Transverse colon (tissue), 4 donors: ENCODE measurements around the gene PTH1R. TPM values are rescaled to one million over a fixed set of nuclear protein-coding genes. Genes with fewer than 3 reads are reported as not detected.

Experiments used
- DNase-seq: peaks from one replicate; pipeline ENCODE4 v3.0.0-alpha.2; 2019
- H3K27ac ChIP-seq, 4 donors: fragments of 200-600 bp; sonication (generic); 2 replicates each; pipeline ENCODE4 v1.5.1; 2016 to 2018; ENCODE audit warnings: inconsistent platforms in 4 of 4
- H3K27me3 ChIP-seq: fragments of 200-600 bp; sonication (generic); 2 replicates; pipeline ENCODE4 v1.5.1; 2017; ENCODE audit warnings: inconsistent platforms
- H3K36me3 ChIP-seq, 4 donors: fragments of 200-600 bp; sonication (generic); 2 replicates each; pipeline ENCODE4 v1.5.1; 2017 to 2019; ENCODE audit warnings: inconsistent platforms in 4 of 4
- H3K4me1 ChIP-seq, 4 donors: fragments of 200-600 bp; sonication (generic); 2 replicates each; pipeline ENCODE4 v1.5.1; 2017 to 2020; ENCODE audit warnings: inconsistent platforms in 4 of 4
- H3K4me3 ChIP-seq, 4 donors: fragments of 200-600 bp; sonication (generic); 1 replicate in 1 of 4; 2 replicates in 3 of 4; pipeline versions ENCODE4 v1.5.1 to v1.6.1; 2017 to 2019; ENCODE audit warnings: inconsistent platforms in 4 of 4
- H3K9me3 ChIP-seq, 2 donors: fragments of 200-600 bp; sonication (generic); 2 replicates each; pipeline ENCODE4 v1.5.1; 2017 to 2019; ENCODE audit warnings: inconsistent platforms in 2 of 2
- EP300 ChIP-seq: sonication (generic); formaldehyde crosslinking; IDR thresholded peaks from one replicate; pipeline ENCODE4 v1.6.1; 2017; ENCODE audit warnings: antibody characterized with exemption, low read depth
- POLR2A ChIP-seq: fragments of 450-650 bp; IDR thresholded peaks from one replicate; pipeline ENCODE4 v1.6.1; 2016; ENCODE audit warnings: antibody characterized with exemption, mild to moderate bottlenecking, moderate library complexity
- POLR2AphosphoS5 ChIP-seq, 3 donors: sonication (generic); formaldehyde crosslinking; IDR thresholded peaks; one replicate each; pipeline ENCODE4 v1.6.1; 2016; ENCODE audit warnings: antibody characterized with exemption in 3 of 3
- WGBS, 2 donors: methylation state at CpG; one replicate each; pipeline ENCODE4 v1.1.5; 2018; ENCODE audit warnings: low coverage in 1 of 2; 5-methylcytosine and 5-hydroxymethylcytosine counted together
- in situ Hi-C, 4 donors: fragments of 200-750 bp; cut with MboI; loops; one replicate each; pipeline versions ENCODE4 v1.15.0 to v1.15.1; 2017; ENCODE audit warnings: low sequenced_read_pairs in 3 of 4, low pct_ligation_motif_present in 1 of 4, low pct_unique_long_range_greater_than_20kb in 1 of 4
- intact Hi-C: fragments of 100-400 bp; cut with DNase I; formaldehyde crosslinking; loops from one replicate; pipeline ENCODE4 v1.15.1; 2023; ENCODE audit warnings: low total_unique reads
- total RNA-seq, 4 donors: library from RNA; depleted of rRNA; stranded (reverse); fragments of >200 nt; gene quantifications; one replicate each; pipeline ENCODE4 v1.1.0, GENCODE V29; 2016
- TF ChIP-seq, protein P1 (sequence below), 5 experiments: fragments of 200-600 bp in 3 of 5; fragments of 450-650 bp in 2 of 5; sonication (generic) in 3 of 5; IDR thresholded peaks; 1 replicate in 2 of 5; 2 replicates in 3 of 5; pipeline ENCODE4 v1.5.1; 2016 to 2017; ENCODE audit warnings: antibody characterized with exemption in 5 of 5, inconsistent platforms in 3 of 5, mild to moderate bottlenecking in 2 of 5, moderate library complexity in 1 of 5

Gene PTH1R
- total RNA-seq, 4 donors from 2014 or later, result 0.60 to 2.5 (median 1.4) TPM; not detected in 1

DNA sequence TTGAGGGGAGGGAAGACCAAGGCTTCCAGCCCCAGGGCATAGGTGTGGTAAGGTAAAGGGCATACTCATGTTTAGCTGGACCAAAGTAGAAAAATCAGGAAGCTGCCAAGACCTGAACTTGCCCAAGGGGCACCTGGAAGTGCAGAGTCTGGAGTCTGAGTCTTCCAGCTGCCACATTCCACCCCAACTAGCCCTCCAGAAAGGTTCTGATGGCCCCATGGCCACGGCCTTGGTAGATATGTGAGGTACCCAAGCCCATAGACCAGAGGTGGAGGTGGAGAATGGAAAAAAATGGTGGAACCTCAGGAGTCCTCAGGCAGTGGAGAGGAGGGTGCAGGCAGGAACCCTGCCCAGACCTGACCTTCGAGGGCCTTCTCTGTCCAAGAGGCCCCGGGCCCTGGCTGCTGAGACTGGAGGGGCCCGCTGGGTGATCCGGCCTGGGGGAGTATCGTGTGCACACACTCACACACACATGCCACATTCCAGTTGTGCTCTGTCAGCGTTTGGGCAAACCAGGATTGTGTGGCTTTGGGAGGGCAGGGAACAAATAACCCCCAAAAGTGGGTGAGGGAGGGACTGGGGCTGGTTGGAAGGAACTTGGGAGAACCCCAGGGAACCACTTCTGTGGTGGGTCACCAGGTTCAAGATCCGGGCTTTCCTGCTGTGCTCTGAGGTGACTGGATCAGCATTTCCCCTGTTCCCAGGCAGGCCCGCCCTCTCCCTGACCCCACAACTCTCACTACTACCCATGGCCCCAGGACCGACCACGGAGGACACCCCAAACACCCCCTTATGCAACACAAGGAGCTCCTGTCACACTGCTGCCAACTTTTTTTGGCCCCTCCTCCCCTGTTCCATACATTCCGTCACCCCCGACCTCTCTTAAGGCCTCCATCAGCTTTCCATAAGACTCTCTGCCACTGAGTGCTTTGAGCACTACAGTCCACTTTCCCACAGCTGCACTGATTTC is 25.9 kb upstream of the PTH1R start:
- no peak for TF ChIP-seq POLR2A
- TF ChIP-seq POLR2AphosphoS5 (IDR thresholded peaks at IDR 0.05), result no peak
- WGBS, 2 donors, result 67 to 94% methylated on average over 3 to 13 of the region's 13 CpGs
- Histone ChIP-seq H3K27me3 (no peaks in the 10 kb centered on the region), H3K4me3 (no peak overlapping the region), H3K4me1 (peaks cover 0 to 2% (median 1%) of the 10 kb centered on the region in 4 donors), H3K27ac (no peak overlapping the region), H3K36me3 (no peaks in the 10 kb centered on the region), H3K9me3 (no peaks in the 10 kb centered on the region)
- no peak for DNase-seq
- in situ Hi-C loops, result loop anchor here in 3 of 4 donors (25.0 kb wide), 3 partner anchors 139 to 511 kb away; partner anchors contain the start of genes PRSS50 (in 1 of the 3) and TMIE (in 1 of the 3)
- intact Hi-C loops, result no loop called here

DNA sequence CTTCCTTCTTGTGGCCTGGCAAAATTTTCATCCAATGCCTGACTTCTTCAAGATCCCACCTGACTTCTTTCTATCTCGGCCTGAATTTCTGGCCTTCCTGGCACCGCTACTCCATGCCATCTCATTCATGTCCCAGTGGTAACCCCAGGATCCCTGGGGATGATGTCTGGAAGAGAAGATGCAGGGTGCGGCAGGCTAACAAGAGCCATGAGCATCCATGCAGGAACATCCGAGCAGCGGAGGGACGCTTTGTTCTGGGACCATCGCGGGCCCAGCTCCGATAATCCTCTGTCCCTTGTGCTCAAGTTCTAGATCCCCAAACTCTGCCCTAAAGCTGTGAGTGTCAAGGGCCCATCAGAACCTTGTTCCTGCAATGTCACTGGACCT is 25.2 kb upstream of the PTH1R start:
- TF ChIP-seq POLR2A, result no peak
- TF ChIP-seq POLR2AphosphoS5 (IDR thresholded peaks at IDR 0.05), result no peak
- TF ChIP-seq, protein P1, sequence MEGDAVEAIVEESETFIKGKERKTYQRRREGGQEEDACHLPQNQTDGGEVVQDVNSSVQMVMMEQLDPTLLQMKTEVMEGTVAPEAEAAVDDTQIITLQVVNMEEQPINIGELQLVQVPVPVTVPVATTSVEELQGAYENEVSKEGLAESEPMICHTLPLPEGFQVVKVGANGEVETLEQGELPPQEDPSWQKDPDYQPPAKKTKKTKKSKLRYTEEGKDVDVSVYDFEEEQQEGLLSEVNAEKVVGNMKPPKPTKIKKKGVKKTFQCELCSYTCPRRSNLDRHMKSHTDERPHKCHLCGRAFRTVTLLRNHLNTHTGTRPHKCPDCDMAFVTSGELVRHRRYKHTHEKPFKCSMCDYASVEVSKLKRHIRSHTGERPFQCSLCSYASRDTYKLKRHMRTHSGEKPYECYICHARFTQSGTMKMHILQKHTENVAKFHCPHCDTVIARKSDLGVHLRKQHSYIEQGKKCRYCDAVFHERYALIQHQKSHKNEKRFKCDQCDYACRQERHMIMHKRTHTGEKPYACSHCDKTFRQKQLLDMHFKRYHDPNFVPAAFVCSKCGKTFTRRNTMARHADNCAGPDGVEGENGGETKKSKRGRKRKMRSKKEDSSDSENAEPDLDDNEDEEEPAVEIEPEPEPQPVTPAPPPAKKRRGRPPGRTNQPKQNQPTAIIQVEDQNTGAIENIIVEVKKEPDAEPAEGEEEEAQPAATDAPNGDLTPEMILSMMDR (IDR thresholded peaks at IDR 0.05), result no peak
- no peak for TF ChIP-seq EP300
- intact Hi-C loops, result no loop called here
- Histone ChIP-seq H3K27me3 (no peaks in the 10 kb centered on the region), H3K36me3 (no peaks in the 10 kb centered on the region), H3K9me3 (no peaks in the 10 kb centered on the region), H3K27ac (no peak overlapping the region), H3K4me3 (no peak overlapping the region), H3K4me1 (no peaks in the 10 kb centered on the region)
- in situ Hi-C loops, result loop anchor here in 3 of 4 donors (25.0 kb wide), 3 partner anchors 140 to 510 kb away; partner anchors contain the start of genes PRSS50 (in 1 of the 3) and TMIE (in 1 of the 3)
- WGBS, 2 donors, result 93 to 100% methylated on average over 1 to 9 of the region's 9 CpGs
- no peak for DNase-seq

DNA sequence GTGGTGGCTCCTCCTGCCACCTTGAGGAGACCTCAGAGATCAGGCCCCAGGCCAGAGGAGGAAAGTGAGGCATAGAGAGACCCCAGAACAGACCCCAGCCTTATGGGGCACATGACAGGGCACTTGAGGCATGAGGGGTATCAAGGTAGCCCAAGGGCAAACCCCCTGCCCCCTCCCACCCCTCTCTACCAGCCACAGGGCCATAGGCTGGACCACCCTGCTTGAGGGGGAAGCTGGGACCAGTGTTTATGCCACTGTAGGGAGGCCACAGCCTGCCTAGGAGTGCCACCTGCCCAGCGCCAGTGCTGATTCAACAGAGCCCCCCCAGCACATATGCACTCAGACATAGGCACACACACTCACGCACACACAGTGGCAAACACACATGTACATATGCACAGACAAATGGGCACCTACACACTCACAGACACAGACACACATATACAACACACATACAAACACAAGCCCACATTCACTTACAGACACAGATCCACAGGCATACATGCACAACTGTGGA is 24.6 kb upstream of the PTH1R start:
- TF ChIP-seq POLR2AphosphoS5 (IDR thresholded peaks at IDR 0.05) (no peak), POLR2A (no peak), EP300 (no peak)
- TF ChIP-seq, protein P1 (IDR thresholded peaks at IDR 0.05), result no peak
- intact Hi-C loops, result no loop called here
- in situ Hi-C loops, result loop anchor here in 3 of 4 donors (25.0 kb wide), 3 partner anchors 141 to 509 kb away; partner anchors contain the start of genes PRSS50 (in 1 of the 3) and TMIE (in 1 of the 3)
- Histone ChIP-seq H3K4me1 (no peaks in the 10 kb centered on the region), H3K4me3 (no peak overlapping the region), H3K27ac (no peak overlapping the region), H3K9me3 (no peaks in the 10 kb centered on the region), H3K27me3 (no peaks in the 10 kb centered on the region), H3K36me3 (no peaks in the 10 kb centered on the region)
- no peak for DNase-seq
- WGBS, 2 donors, result 88% methylated on average over 2 of the region's 2 CpGs; no CpG with 5 or more reads in 1 of the 2 donors

DNA sequence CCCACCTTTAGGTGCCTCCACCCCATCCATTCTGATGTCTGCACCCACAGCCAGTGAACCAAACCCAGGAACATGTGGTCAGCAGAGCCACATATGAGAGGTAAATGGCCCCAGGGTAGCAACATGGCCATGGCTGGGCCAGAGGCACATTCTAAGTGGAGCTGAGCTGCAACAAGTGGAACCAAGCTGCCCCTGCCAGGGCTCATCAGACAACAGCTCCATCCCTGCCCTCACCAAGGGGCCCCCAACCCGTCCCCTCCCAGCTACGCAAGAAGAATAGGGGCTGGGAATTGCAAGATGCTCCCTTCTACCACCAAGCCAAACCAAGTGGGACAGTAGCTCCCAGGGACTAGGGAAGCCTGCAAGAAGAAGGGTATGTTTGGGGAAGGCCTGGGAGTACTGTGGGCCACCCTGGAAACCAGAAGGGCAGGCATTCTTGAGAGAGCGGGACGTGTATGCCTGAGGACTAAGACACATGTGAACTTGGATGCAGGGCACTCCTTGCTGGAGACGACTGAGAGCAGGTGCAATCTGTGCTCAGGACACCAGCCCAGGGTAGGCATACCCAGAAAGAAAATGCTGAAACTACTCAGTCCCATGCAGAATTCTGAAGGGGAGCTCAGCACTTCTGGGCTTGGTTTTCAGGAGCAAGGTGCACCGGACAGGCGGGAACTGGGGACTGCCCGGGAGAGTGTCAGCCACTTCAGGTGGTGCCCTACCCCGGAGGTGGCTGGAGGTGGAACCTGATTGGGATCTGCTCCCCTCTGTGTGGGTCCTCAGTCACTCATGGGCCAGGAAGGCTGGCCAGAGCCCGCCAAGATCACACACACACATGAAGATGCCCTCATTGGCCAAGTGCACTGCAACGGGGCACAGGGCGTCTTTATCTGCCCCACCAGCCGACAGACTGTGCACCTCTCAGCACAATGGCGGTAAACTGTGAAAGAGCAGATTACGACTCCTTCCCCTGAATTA is 23.8 kb upstream of the PTH1R start:
- in situ Hi-C loops, result loop anchor here in 3 of 4 donors (25.0 kb wide), 3 partner anchors 141 to 509 kb away; partner anchors contain the start of genes PRSS50 (in 1 of the 3) and TMIE (in 1 of the 3)
- H3K36me3 ChIP-seq, result no peaks in the 10 kb centered on the region
- no peaks in the 10 kb centered on the region for H3K9me3 ChIP-seq
- H3K27ac ChIP-seq, result no peak overlapping the region
- no peak overlapping the region for H3K4me3 ChIP-seq
- intact Hi-C loops, result no loop called here
- WGBS, 2 donors, result 85% methylated on average over 15 of the region's 15 CpGs; no CpG with 5 or more reads in 1 of the 2 donors
- no peak for DNase-seq
- TF ChIP-seq EP300 (no peak), POLR2AphosphoS5 (IDR thresholded peaks at IDR 0.05) (no peak), POLR2A (no peak)
- TF ChIP-seq, protein P1 (IDR thresholded peaks at IDR 0.05), result no peak
- no peaks in the 10 kb centered on the region for H3K4me1 ChIP-seq
- H3K27me3 ChIP-seq, result no peaks in the 10 kb centered on the region
